ENCODE data around the gene CNOT4.

DNA sequence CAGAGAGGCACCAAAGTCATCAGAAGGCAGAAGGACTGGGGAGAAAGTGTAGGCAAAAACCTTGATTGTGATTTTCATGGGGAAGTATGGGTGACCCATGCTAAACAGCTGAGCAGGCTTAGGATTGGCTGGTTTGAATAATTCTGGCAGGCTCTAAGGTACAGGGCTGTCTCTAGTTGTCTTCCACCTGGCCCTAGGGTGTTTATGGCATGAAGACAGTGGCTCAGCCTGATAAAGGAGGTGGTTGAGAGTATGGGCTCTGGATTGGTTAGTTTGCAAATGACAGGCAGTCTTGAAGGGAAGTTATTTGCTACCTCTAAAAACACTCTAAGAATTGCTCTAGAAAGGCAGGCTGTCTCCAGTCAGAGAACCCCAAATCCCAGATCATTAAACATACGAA lies 176.0 kb downstream of the CNOT4 start:
- TF ChIP-seq HDGF (IDR thresholded peaks at IDR 0.05; ENCODE audit: borderline replicate concordance) (no peak), ARNT (IDR thresholded peaks at IDR 0.05) (no peak), FOXK2 (IDR thresholded peaks at IDR 0.05) (no peak), LEF1 (IDR thresholded peaks at IDR 0.05; ENCODE audit: borderline replicate concordance) (no peak)
